Endothelial cell of umbilical vein (primary cell): ENCODE results near the gene ATP13A3. TPM values are rescaled to one million over a fixed set of nuclear protein-coding genes. Genes with fewer than 3 reads are reported as not detected.

Experiments used
- BruUV-seq: library from RNA; stranded (reverse); fragments of 400-500 nt; replicated peaks from 2 replicates; lab custom pipeline; 2021; lab: Mats Ljungman, UMichigan
- CTCF ChIA-PET: fragments of 300-600, 350-600 bp; sonication (Branson Sonifier 250); formaldehyde crosslinking; loops from one replicate; lab custom pipeline; 2021; ENCODE audit warnings: antibody characterized with exemption, inconsistent platforms; lab: Charles Lee
- POLR2A ChIA-PET: fragments of 300-600, 350-600 bp; sonication (Branson Sonifier 250); formaldehyde crosslinking; loops from one replicate; lab custom pipeline; 2021; ENCODE audit warnings: antibody characterized with exemption, inconsistent platforms; lab: Charles Lee
- DNase-seq: peaks from one replicate; pipeline ENCODE4 v3.0.0-alpha.2; 2011; ENCODE audit warnings: low read depth, low spot score
- FAIRE-seq: peaks from 2 replicates; lab custom pipeline; 2011; peaks lifted over from hg19 to GRCh38; lab: Jason Lieb, UNC
- H2AFZ ChIP-seq: 2 replicates; pipeline ENCODE4 v1.6.0; 2012; ENCODE audit warnings: low read depth, low read length, control low read depth, inconsistent platforms
- H3K27ac ChIP-seq: 2 replicates; pipeline ENCODE4 v1.5.1; 2011; ENCODE audit warnings: low read depth, mild to moderate bottlenecking, control low read depth, low read length, moderate library complexity; ENCODE audit not compliant: insufficient read depth
- H3K27me3 ChIP-seq, 2 experiments: 2 replicates each; pipeline versions ENCODE4 v1.6.0 to v1.6.1; 2011; ENCODE audit warnings: low read length in 2 of 2, mixed read lengths in 1 of 2; ENCODE audit not compliant: control insufficient read depth in 2 of 2, insufficient read depth in 2 of 2
- H3K36me3 ChIP-seq, 2 experiments: 2 replicates in 1 of 2; 3 replicates in 1 of 2; pipeline ENCODE4 v1.5.1; 2011; ENCODE audit warnings: low read length in 2 of 2, mild to moderate bottlenecking in 1 of 2, moderate library complexity in 1 of 2; ENCODE audit not compliant: control insufficient read depth in 2 of 2, insufficient read depth in 2 of 2; ENCODE audit errors: extremely low read depth in 1 of 2
- H3K4me1 ChIP-seq: 3 replicates; pipeline ENCODE4 v1.5.1; 2011; ENCODE audit warnings: mild to moderate bottlenecking, low read length; ENCODE audit not compliant: control insufficient read depth, insufficient read depth; ENCODE audit errors: extremely low read depth
- H3K4me2 ChIP-seq: 2 replicates; pipeline ENCODE4 v1.6.1; 2011; ENCODE audit warnings: low read length, control low read depth, mixed read lengths; ENCODE audit not compliant: insufficient read depth
- H3K4me3 ChIP-seq, 3 experiments: fragments of 200-600 bp in 1 of 3; sonication (generic), shearing (Covaris generic) in 1 of 3; replicated peaks in 1 of 3; 2 replicates each; pipeline ENCODE4 v1.5.1; 2011 to 2016; ENCODE audit warnings: control low read depth in 3 of 3, low read length in 3 of 3, mild to moderate bottlenecking in 2 of 3, inconsistent platforms in 1 of 3, low read depth in 1 of 3, moderate library complexity in 1 of 3; ENCODE audit not compliant: insufficient read depth in 1 of 3
- H3K79me2 ChIP-seq: 2 replicates; pipeline ENCODE4 v1.6.0; 2012; ENCODE audit warnings: low read length, inconsistent platforms; ENCODE audit not compliant: control insufficient read depth, insufficient read depth
- H3K9ac ChIP-seq: replicated peaks from 2 replicates; pipeline ENCODE3; 2011; ENCODE audit warnings: low read length, control low read depth; ENCODE audit not compliant: insufficient read depth; ENCODE audit errors: extremely low read depth
- H3K9me1 ChIP-seq: replicated peaks from 3 replicates; pipeline ENCODE4 v1.6.0; 2011; ENCODE audit warnings: mild to moderate bottlenecking, low read length; ENCODE audit not compliant: control insufficient read depth, insufficient read depth; ENCODE audit errors: extremely low read depth
- H3K9me3 ChIP-seq: replicated peaks from 2 replicates; pipeline ENCODE4 v1.5.1; 2012; ENCODE audit warnings: low read length, inconsistent platforms; ENCODE audit not compliant: control insufficient read depth, insufficient read depth
- H4K20me1 ChIP-seq: replicated peaks from 2 replicates; pipeline ENCODE3; 2011; ENCODE audit warnings: mild to moderate bottlenecking, low read length; ENCODE audit not compliant: control insufficient read depth, insufficient read depth; ENCODE audit errors: extremely low read depth
- EZH2 ChIP-seq: IDR thresholded peaks from 2 replicates; pipeline ENCODE4 v1.6.1; 2012; ENCODE audit warnings: borderline replicate concordance, low read depth, mild to moderate bottlenecking, moderate library complexity, low read length, inconsistent platforms; ENCODE audit not compliant: severe bottlenecking
- MAX ChIP-seq: IDR thresholded peaks from 2 replicates; pipeline ENCODE4 v1.6.1; 2011; ENCODE audit not compliant: insufficient read depth, insufficient read length
- MYC ChIP-seq: IDR thresholded peaks from one replicate; pipeline ENCODE4 v1.6.1; 2011; ENCODE audit warnings: mild to moderate bottlenecking, low read depth, low read length
- POLR2AphosphoS5 ChIP-seq: IDR thresholded peaks from 2 replicates; pipeline ENCODE4 v1.6.1; 2012; ENCODE audit warnings: low read depth, mild to moderate bottlenecking, control low read depth, low read length, moderate library complexity; ENCODE audit not compliant: insufficient read depth
- dilution Hi-C: fragments of 300-500 bp; cut with MboI; formaldehyde crosslinking; loops from one replicate; pipeline ENCODE4 v1.15.0; 2019; ENCODE audit warnings: low sequenced_read_pairs; ENCODE audit not compliant: extremely low pct_ligation_motif_present
- intact Hi-C: fragments of 100-400 bp; cut with micrococcal nuclease; formaldehyde crosslinking; loops from one replicate; pipeline ENCODE4 v1.10.0; 2022
- polyA plus RNA-seq, 4 experiments: library from polyadenylated mRNA; depleted of rRNA in 3 of 4; stranded (reverse) in 3 of 4; unstranded in 1 of 4; fragments of >200 nt; gene quantifications; 2 replicates each; pipeline versions ENCODE4 v1.2.1 to v1.2.3, GENCODE V29; 2011 to 2012; ENCODE audit warnings: missing spikeins in 1 of 4
- total RNA-seq: library from RNA; stranded (reverse); gene quantifications from 2 replicates; pipeline ENCODE4 v1.2.3, GENCODE V29; 2021
- TF ChIP-seq, protein P1 (sequence below), 2 donors: IDR thresholded peaks; 1 replicate in 1 of 2; 2 replicates in 1 of 2; pipeline ENCODE4 v1.5.1; 2011; ENCODE audit warnings: low read length in 2 of 2, mild to moderate bottlenecking in 2 of 2, moderate library complexity in 2 of 2, control low read depth in 1 of 2, inconsistent platforms in 1 of 2, low read depth in 1 of 2; ENCODE audit not compliant: insufficient read depth in 1 of 2; ENCODE audit errors: extremely low read depth in 1 of 2

The ATP13A3 gene
- total and polyA plus RNA-seq, 2 donors (not counting 3 experiments of a cell fraction or from before 2014, with no cell fraction given): 12.0 to 59.0 TPM

- intact Hi-C loops: no loop called here
- ChIA-PET POLR2A (no interaction called here), CTCF (interaction anchor here (0.8 to 6.6 kb wide), 12 partner anchors 9 to 617 kb away, joined by 3 to 74 read pairs (median 4); partner anchors contain the start of gene LRRC15)
- Histone ChIP-seq H3K36me3 (no peaks in the 10 kb centered on the region), H3K27ac (no peak overlapping the region), H3K4me2 (peak overlapping the region; percentile 64), H3K4me3 (peak overlapping the region in 2 of 3 experiments; percentile 2 to 29), H3K79me2 (no peaks in the 10 kb centered on the region), H3K4me1 (peaks cover 6% of the 10 kb centered on the region), H2AFZ (peak overlapping the region; percentile 1), H3K9ac (no peak overlapping the region), H3K9me3 (no peaks in the 10 kb centered on the region), H3K27me3 (peaks cover 22 to 48% of the 10 kb centered on the region in 2 experiments), H3K9me1 (no peaks in the 10 kb centered on the region), H4K20me1 (no peaks in the 10 kb centered on the region)
- peak; percentile 8 for FAIRE-seq
- dilution Hi-C loops: no loop called here
- TF ChIP-seq POLR2AphosphoS5 (no peak), EZH2 (peak; percentile 39)
- no TSS peak for BruUV-seq
- peak; percentile 37 for DNase-seq
Observed at GRCh38 chr3:194397757-194398312, 89.0 kb downstream of the ATP13A3 start.

DNA sequence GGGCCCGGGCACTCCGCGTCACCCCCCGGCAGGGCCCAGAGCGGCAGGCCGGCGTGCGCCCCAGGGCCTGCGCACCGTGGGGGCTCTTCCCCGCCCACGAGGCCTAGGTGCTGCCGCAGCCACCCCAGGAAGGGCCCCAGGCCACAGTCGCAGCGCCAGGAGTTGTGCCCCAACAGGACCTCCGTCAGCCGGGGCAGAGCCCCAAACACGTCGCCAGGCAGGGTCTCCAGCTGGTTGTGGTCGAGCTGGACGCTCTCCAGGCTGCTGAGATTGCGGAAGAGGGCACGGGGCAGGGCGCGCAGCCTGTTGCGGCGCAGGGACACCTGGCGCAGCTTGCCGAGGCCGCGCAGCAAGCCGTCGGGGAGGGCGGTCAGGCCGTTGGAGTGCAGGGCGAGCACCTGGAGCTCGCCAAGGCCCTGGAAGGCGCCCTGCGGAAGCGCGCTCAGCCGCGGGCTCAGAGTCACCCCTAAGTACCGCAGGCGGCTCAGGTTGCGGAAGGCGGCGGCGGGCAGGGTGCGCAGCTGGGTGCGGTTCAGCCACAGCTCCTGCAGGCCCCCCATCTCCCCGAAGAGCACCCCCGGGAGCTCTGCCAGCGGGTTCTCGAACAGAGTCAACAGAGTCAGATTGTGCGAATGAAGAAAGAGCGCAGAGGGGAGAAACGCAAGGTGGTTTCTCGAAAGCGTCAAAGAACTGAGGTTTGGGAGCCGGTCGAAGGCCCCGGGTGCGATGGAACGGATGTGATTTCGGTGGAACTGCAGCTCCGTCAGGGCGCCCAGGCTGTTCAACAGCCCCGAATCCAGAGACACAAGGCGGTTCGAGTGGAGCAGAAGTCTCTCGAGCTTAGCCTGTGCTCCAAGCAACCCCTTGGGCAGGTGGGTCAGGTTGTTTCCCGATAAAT lies 89.7 kb downstream of the ATP13A3 start:
- POLR2A ChIA-PET: no interaction called here
- no peaks in the 10 kb centered on the region for H3K79me2 ChIP-seq
- CTCF ChIA-PET: interaction anchor here (0.8 to 6.6 kb wide), 9 partner anchors 10 to 616 kb away, joined by 3 to 74 read pairs (median 3); no protein-coding TSS in a partner anchor
- BruUV-seq: no TSS peak
- peak overlapping the region; percentile 1 for H2AFZ ChIP-seq
- no peaks in the 10 kb centered on the region for H4K20me1 ChIP-seq
- peak overlapping the region; percentile 64 for H3K4me2 ChIP-seq
- DNase-seq: peak; percentile 21
- TF ChIP-seq EZH2 (peak; percentile 2), MAX (no peak), MYC (no peak)
- TF ChIP-seq, protein P1, sequence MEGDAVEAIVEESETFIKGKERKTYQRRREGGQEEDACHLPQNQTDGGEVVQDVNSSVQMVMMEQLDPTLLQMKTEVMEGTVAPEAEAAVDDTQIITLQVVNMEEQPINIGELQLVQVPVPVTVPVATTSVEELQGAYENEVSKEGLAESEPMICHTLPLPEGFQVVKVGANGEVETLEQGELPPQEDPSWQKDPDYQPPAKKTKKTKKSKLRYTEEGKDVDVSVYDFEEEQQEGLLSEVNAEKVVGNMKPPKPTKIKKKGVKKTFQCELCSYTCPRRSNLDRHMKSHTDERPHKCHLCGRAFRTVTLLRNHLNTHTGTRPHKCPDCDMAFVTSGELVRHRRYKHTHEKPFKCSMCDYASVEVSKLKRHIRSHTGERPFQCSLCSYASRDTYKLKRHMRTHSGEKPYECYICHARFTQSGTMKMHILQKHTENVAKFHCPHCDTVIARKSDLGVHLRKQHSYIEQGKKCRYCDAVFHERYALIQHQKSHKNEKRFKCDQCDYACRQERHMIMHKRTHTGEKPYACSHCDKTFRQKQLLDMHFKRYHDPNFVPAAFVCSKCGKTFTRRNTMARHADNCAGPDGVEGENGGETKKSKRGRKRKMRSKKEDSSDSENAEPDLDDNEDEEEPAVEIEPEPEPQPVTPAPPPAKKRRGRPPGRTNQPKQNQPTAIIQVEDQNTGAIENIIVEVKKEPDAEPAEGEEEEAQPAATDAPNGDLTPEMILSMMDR (IDR thresholded peaks at IDR 0.05; ENCODE audit: extremely low read depth in 1 of 2, insufficient read depth in 1 of 2, low read depth in 1 of 2, low read length in 2 of 2): no peak
- no peak overlapping the region for H3K27ac ChIP-seq
- H3K4me1 ChIP-seq: peaks cover 6% of the 10 kb centered on the region
- no peaks in the 10 kb centered on the region for H3K9me3 ChIP-seq
- peak overlapping the region in 2 of 3 experiments; percentile 1 to 2 for H3K4me3 ChIP-seq
- H3K36me3 ChIP-seq: no peaks in the 10 kb centered on the region
- FAIRE-seq: no peak
- H3K9me1 ChIP-seq: no peaks in the 10 kb centered on the region
- H3K27me3 ChIP-seq: peaks cover 24 to 55% of the 10 kb centered on the region in 2 experiments
- no peak overlapping the region for H3K9ac ChIP-seq
- intact Hi-C loops (no loop called here), dilution Hi-C loops (no loop called here)
